GM21515 (cell line): Measurements from ENCODE around the gene TTC31.
A peak's percentile ranks its signal among the peaks of the same experiment; 100 is the strongest.
"Not testable (repeated sequence)": the region's sequence is repeated elsewhere in the genome, so short reads cannot be mapped to it uniquely, and the experiment has no call there.

Source experiments
- ATAC-seq: cut with Tn5 transposase; IDR thresholded peaks from one replicate; pipeline ENCODE4 v1.9.1; 2021; ENCODE audit not compliant: unreplicated experiment

The TTC31 gene

DNA sequence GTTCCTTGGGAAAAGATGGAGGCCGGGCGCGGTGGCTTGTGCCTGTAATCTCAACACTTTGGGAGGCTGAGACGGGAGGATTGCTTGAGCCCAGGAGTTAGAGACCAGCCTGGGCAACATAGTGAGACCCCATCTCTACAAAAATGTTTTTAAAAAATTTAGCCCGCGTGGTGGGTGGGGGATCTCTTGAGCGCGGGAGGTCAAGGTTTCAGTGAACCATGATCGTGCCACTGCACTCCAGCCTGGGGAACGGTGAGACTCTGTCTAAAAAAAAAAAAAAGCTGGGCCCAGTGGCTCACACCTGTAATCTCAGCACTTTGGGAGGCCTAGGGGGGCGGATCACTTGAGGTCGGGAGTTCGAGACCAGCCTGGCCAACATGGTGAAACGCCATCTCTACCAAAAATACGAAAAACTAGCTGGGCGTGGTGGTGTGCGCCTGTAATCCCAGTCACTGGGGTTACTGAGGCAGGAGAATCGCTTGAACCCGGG is 839 bp downstream of the TTC31 start:
- ATAC-seq = not testable (repeated sequence)

DNA sequence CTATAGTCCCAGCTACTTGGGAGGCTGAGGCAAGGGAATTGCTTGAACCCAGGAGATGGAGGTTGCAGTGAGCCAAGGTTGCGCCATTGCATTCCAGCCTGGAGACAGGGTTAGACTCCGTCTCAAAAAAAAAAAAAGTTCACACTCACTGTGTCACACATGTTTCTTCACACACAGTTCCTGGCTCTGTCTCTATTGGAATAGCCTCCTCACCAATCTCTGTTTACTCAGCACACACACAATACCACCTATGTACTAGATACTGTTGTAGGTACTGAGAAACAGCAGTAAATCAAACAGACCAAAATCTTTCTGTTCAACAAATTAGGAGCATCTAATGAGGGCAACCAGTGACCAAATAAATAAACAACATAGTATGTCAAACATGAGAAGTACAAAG is 3.3 kb downstream of the TTC31 start:
- no peak for ATAC-seq

DNA sequence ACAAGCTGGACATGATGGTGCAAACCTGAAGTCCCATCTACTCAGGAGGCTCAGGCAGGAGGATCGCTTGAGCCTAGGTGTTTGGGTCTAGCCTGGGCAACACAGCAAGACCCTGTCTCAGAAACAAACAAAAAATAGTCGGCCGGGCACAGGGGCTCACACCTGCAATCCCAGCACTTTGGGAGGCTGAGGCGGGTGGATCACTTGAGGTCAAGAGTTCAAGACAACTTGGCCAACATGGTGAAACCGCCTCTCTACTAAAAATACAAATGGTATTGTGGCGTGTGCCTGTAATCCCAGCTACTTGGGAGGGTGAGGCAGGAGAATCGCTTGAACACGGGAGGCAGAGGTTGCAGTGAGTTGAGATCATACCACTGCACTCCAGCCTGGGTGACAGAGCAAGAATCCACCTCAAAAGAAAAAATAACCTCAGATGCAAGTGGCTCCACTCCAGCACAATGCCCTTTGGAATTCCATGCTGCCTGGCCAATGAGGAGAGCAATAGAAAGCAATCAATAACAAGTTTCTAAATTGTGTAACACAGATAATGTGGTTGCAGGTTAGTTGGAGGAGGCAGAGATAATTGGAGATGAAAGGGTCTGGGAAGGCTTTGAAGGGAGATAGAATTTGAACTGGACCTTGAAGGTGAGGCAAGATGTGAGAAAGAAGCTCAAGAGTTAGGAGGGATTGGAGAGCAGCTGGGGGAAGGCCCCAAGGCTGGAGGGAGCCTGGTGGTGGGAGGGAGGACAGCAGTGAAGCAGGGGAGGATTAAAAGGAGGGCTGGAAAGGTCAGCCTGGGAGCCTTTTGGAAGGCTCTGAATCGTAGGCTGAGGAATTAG is 6.0 kb downstream of the TTC31 start:
- no peak for ATAC-seq

DNA sequence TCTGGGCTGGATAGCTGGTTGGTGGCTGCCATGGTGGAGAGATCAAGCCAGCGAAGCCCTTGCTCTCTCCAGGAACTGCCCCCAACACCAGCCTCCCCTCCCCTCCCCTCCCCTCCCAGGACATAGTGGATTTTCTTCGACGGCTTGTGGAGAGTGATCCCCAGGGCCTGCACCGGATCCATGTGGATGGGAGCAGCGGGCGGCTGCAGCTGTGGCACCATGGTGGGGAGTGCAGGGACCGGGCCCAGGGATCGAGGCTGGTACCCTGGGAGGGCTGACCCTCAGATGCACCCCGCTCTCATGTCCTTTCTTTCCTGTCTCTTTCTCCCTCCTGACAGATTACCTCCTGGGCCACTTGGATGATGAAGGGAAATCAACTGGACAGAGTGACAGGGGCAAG is 7.0 kb downstream of the TTC31 start:
- no peak for ATAC-seq

DNA sequence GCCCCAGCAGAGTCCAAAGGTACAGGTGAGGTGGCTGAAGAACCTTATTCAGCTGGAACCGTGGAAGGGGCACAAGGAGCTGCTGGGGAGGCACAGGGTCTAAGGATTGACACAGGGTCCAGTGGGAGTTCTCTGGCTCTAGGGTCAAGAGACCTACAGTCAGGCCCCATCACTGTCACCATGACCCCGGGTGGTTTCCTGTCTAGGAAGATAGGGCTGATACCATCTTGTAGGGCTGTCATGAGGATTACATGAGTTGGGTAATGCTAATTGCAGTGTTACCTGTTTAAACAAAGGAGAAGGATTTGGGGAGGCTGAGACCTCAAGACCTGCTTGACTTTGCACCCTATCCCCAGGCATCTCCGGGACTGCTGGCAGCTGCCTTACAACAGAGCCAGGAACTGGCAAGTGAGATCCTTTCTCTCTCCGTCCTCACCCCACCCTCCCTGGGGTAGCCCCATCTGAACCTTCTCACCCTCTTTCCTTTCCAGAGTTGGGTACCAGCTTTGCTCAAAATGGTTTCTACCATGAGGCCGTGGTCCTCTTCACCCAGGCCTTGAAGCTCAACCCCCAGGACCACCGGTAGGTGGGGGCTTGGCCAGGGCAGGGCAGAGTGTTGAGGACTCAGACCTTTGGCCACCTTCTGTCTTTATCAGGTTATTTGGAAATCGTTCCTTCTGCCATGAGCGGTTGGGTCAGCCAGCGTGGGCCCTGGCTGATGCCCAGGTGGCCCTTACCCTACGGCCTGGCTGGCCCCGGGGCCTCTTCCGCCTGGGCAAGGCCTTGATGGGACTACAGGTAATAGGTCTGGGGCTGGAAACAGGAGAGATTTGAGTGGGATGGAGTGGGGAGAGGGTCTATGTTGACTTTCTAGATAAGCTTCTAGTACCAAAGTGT is 9.0 kb downstream of the TTC31 start:
- ATAC-seq = no peak

DNA sequence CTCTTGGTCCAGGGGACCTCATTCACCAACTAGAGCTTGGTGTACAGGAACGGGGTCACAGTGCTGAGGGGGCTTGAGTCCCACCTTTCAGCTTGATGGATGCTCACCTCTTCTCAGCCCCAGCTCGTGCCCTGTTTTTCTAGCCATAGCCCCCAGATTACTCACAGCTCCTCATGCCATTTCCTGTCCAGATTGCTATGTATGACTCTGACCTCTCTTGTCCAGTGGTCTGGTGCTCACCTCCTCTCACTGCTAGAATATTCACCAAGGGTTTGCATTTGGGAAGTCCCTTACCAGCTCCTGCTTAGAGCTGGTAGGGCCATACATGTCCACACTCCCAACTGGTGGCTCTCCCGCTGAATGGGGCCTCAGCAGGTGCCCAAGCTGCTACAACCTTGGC is 10.7 kb downstream of the TTC31 start:
- ATAC-seq = no peak

DNA sequence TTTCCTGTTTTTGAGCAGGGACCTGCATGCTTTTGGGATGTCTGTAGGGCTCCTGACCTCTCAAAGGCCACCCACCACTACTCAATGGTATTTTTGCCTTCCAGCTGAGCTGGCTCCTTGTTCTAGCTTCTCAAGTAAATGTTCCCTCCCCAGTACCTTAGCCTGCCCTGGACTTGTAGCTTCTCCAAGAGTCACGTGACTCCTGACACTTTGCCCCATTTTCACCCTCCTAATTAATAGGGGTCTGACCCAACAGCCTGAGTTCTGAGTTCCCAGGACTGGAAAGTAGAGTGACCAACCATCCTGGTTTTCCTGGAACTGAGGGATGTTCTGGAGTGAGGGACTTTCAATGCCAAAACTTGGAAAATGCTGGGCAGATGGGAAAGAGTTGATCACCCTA is 12.6 kb downstream of the TTC31 start:
- no peak for ATAC-seq

DNA sequence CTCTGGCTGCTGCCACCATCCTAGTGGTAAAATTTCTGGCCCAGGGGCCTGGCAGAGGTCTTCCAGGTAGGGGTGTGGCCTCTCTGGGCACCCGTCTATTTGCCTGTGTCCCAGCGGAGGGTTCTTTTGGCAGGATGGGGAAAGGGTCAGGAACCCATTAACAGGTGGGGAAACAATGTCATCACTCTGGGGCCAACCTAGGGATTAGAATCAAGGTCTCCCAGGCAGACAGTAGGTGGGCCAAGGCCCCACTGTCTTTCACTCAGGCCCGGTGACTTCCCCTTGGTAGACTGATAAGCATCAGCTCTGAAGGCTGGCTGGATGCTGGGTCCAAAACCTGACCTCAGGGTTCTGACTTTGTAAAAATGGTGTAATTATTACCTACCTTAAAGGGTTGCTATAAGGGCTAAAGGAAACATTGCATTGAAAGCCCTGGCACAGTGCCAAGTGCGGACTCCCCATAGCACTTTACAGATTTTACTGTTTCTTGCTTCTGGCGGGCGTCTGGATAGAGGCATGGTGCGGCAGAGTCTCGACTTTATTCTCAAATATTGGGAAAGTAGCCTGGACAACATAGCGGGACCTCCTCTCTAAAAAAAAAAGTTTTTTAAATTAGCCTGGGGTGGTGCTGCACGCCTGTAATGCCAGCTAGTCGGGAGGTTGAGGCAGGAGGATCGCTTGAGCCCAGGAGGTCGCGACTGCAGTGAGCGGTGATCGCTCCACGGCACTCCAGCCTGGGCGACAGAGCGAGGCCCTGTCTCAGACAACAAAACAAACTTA is 14.3 kb downstream of the TTC31 start:
- no peak for ATAC-seq

DNA sequence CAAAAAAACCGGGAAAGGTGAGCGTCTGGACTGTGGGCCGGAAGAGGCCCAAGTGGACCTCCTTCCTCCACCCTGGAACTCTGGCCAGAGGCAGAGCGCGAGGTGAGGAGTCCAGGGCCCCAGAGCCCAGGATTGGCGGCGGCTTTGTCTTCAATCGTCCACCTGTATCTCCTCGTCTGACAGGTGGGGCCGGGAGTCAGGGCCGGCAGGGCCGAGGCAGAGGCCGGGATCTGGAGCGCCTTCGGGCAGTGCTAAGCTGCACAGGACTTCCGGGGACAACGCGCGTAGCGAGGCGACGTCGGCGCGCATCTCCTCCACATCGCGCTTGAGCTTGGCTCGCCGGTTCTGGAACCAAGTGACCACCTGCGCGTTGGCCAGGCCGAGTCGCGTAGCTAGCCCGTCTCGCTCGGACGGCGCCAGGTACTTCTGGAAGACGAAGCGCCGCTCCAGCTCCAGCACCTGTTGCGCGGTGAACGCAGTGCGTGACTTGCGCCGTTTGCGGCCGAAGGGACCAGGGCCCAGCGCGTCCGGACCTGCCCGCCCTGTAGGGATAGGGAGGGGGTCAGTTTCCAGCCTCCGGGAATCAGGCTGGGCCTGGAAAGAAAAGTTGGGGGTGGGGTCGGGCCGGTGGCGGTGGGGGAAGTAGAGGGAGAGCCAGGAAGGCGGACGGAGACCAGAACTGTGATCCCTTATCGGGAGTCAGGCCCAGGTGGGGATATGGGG is 15.1 kb downstream of the TTC31 start:
- no peak for ATAC-seq

DNA sequence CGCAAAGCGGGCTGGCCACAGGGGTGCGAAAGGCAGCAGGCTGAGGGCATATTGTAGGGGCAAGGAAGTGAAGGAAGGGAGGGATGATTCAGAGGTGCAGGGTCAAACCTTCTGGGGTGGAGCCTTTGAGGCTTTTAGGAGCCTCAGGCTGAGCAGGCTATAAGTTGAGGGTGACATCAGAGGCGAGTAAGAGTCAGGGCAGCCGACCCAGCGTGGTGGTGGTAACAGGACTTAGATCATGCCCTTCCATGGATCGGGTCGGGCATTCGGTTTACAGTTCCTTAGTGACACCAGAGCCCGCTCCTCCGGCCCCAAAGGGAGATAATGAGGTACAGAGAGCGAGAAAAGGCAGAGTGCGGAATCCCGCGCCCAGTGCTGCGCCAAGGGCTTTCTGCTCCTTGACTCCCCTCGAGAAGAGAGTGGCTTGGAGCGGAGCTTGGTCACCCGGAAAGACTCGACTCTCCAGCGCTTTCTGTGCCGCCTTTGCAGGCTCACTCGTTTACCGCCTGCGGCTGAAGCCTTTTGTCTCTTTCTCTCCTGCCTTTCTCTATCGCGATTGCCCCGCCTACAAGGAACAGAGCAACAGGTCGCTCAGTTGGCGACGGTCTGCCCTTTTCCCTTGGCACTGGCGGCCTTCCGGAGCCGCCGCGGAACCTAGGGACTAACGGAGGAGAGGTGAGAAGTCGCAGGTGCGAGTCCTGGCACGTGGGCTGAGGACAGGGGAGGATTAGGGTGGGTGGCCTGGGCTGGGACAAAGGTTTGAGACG is 15.8 kb downstream of the TTC31 start:
- ATAC-seq = no peak

DNA sequence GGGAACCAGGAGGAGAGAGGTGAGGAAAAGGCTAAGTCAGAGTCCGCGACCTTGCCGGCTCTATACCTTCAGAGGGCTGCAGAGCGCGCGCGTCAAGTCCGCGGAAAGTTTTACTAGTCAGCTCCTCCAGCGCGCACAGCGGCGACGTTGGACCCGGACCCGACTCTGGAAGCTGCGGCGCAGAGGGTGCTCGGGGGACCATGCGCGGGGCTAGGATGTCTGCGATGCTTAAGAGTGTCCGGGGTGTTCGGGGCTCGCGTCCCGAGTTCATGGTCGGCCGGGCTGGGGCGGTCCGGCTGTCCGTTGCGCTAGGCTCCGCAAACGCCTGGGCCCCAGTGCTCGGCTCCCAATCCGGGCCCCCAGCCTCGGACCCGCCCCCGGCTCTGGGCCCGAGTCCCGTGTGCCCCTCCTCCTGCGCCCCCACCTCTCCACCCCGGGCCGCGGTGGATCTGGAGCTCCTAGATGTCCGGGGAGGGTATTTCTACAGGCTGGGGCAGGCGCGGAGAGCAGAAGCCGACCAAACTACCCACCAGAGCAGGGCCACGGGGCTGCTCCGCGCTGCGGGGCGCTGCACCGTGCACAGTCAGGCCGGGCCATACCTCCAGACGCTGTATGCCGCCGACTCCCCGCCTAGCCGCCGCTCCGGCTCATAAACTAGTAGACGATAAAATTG is 16.5 kb downstream of the TTC31 start, which contains the start of gene LBX2:
Gene LBX2 (minus strand): TSS at position 337 of the 673 bp plus-strand sequence. CDS start 66 bp downstream, at position 271.
- ATAC-seq = no peak

DNA sequence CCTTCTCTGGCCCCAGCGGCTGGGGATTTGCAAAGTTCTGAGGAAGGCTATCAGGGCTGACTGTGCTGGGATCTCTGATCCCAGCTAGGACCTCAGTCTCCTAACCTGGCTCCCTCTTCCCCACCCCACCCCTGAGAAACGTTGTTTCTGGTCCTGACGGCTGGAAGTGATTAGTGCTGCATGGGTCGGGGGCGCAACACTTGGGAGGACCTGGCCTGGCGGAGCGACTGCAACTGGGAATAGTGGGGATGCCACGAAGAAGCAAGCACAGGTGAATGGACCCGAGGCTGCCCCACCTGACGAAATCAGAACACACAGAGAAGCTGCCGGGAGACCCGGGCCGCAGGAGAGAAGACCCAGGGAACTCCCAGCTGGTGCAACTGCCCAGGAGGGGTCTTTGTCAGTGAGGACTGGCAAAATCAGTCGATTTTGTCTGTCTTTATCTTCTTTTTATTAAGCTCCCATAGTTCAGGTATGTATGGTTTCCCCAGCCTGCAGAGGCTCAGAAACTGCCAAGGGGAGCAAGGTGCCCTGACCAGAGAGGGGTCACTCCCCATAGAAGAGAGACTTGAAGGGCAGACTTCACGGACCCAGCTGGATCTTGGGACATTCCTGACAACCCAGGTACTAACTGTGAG is 17.2 kb downstream of the TTC31 start:
- no peak for ATAC-seq

DNA sequence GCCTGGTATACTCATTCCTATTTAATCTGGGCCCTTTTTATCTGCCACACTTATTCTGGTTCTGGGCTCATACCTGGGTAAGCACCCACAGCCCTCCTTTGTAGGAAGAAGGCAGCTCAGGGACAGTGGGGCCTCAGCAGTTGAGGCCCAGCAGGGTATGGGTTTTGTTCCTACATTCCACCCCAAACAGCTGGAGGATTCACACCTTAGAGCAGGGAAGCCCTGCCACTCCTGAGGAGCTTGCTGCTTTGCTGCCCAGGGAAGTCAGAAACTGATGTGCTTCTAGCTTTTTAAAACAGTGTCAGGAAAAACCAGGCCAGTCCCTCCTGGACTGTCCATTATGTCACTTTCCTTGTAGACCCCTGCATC is 17.7 kb downstream of the TTC31 start:
- no peak for ATAC-seq

DNA sequence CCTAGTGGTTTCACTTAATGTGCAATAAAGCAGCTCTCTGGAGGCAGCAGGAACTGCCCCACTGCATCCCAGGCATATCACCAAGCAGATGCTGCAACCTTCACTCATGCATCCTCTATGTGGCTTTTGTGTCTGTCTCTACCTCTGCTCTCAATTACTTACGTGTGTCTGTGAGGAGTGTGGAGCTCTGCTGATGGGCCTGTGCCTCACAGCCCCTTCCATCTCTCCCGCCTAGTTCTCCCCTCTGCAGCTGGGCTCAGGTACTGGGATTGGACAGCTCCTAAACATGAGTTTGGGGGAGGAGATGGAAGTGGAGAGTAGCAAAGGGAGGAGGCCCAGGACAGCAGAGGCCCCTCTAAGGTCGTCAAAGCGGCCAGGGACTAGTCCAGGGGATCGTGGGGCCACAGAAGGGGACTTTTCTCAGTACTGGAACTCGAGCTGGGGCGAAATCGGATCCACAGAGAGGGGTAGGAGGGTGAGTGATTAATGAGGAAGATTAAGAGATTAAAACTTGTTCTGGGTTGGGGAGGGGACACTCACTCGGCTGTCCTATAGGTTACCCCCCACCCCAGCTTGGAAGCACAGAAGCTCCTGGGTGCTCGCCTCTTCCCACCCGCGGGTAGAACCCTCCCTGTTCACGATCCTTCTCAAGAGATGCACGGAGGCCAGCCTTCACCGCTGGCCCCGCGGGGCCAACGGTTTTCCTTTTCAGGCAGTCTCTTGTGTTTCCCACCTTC is 18.6 kb downstream of the TTC31 start:
- ATAC-seq = no peak

DNA sequence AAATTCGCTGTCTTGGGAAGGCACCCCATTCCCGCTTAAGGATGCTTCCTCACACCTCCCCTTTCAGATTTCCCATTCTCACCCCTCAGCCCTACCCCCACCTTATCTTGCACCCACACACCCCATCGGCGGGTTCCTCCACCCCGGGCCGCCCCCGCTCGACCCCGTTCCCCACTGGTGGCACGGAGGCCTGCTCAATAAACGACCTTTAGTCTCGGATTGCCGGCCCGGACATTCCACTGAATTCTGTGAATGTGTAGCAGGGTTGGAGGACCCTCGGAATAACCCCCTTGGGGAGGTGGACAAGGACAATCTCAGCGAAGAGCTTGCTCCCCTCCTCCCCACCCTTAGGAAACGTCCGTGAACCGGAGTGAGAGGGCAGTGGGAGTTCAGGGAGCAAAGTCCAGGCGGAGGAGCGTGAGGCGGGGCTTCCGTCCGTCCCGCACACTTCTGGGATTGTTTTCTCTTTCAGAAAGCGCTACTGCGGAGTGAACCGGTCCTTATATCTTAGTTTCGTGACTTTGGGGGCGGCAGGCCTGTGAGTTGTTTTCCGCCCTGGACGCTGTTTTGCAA is 19.4 kb downstream of the TTC31 start:
- no peak for ATAC-seq

DNA sequence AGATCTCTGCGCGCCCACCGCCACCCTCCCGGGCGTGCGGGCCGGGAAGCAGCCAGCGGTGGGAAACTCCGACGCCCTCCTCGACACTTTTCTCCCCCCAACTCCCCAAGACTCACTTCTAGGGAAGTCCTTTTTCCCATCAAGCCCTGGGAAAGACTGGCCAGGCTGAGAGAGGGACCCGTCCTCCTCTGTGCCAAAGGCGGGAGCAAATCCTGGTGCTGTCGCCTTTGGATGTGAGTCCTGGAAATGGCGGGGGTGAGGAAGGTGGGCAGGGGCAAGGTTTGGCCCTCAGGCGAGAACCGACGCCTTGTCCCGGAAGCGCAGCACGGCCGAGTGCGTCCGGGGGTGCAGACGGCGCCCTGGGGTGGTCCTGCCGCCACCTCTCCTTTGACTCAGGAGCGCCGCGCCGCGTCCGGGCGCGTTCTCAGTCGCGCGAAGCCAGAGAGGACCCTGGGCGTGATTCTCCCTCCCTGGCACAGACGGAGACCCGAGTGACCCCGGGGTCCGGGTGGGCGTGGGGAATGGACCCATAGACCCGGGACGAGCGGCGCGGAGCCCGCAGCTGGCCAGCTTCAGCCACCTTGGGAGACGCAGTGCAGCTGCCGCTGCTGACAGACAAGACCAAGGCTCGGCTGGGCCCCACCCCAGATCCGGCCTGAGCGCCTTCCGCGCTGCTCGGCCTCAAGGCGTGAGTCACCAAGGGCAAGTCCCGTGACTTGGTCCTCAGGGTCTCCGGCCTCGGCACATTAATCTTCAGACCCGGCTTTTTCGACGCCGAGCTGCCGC is 20.0 kb downstream of the TTC31 start:
- ATAC-seq = peak; percentile 33
